Heart left ventricle (tissue), 13 donors: Measurements from ENCODE around the gene KCNMA1.

Experiments used
- CTCF ChIP-seq, 12 donors: fragments of 200-600 bp; sonication (generic) in 4 of 12; IDR thresholded peaks; one replicate each; pipeline versions ENCODE4 v1.5.0 to v1.8.0; 2018 to 2022; ENCODE audit warnings: antibody characterized with exemption in 12 of 12, mild to moderate bottlenecking in 5 of 12
- POLR2A ChIP-seq, 2 donors: fragments of 450-650 bp; IDR thresholded peaks; one replicate each; pipeline ENCODE4 v1.6.1; 2017; ENCODE audit warnings: antibody characterized with exemption in 2 of 2, mild to moderate bottlenecking in 2 of 2, moderate library complexity in 2 of 2
- donor health status: ischemic (EF 13 %, LVEDD 7.1; RV severe dilation, severe dysfunction).
- donor health status: DM: no; HTN: yes; CAD: no.
- donor health status: DM: no; HTN: no; CAD: no.
- donor health status: ischemic (EF 25% LVEDD 6.9; RV normal size, moderate dysfunction).
- donor health status: ischemic (EF 25% LVEDD 5.7; RV mildly dilated, moderate dysfunction).
- donor health status: ischemic (EF 35%, LVEDD 5.7; RV mildly dilated, moderate dysfunction).
- donor health status: nonischemic (EF 11% LVEDD 7.7; RV severe dilation, severe dysfunction).
- donor health status: DM: yes; HTN: yes; CAD: no.
- donor health status: PGD.
- donor health status: ischemic (EF 29% LVEDD 5.4; RV normal size, mild dysfunction).
- donor health status: nonischemic (EF 23%, LVEDD 6.1; RV moderate dilation, normal function).

GRCh38 chr10:77637532-77638320, at the start of gene KCNMA1:
- TF ChIP-seq CTCF (IDR thresholded peaks at IDR 0.05): no peak
- TF ChIP-seq POLR2A (IDR thresholded peaks at IDR 0.05): no peak
